Breast epithelium (tissue), 3 donors: ENCODE results near the gene KRTAP6-2.

ENCODE experiments used
- POLR2A ChIP-seq: fragments of 450-650 bp; IDR thresholded peaks from one replicate; pipeline ENCODE4 v1.6.1; 2016; ENCODE audit warnings: antibody characterized with exemption, mild to moderate bottlenecking, moderate library complexity
- POLR2AphosphoS5 ChIP-seq, 3 donors: sonication (generic); formaldehyde crosslinking; IDR thresholded peaks; one replicate each; pipeline ENCODE4 v1.6.1; 2017; ENCODE audit warnings: antibody characterized with exemption in 3 of 3
- TF ChIP-seq, protein P1 (sequence below), 3 donors: fragments of 450-650 bp; IDR thresholded peaks; one replicate each; pipeline ENCODE4 v1.5.1; 2016 to 2017; ENCODE audit warnings: antibody characterized with exemption in 3 of 3, mild to moderate bottlenecking in 3 of 3, moderate library complexity in 3 of 3

DNA sequence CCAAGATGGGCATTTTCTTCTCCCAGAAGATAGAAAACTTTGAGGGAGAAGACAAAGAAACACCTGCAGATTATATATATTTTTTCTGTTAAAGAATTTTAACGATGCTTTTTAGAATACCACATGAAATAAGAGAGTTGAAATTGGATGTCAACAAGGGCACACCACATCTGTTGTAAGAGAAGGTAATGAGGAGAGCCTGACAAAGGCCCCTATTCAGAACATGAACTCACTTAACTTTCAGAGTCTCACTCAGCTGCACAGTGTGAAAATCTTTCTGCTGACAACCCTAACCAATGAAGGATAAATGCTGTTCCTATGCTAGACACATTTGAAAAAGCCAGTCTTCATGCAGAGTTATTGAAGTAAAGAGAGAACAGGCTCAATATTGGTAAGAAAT lies 15.8 kb downstream of the KRTAP6-2 start:
- TF ChIP-seq, protein P1, sequence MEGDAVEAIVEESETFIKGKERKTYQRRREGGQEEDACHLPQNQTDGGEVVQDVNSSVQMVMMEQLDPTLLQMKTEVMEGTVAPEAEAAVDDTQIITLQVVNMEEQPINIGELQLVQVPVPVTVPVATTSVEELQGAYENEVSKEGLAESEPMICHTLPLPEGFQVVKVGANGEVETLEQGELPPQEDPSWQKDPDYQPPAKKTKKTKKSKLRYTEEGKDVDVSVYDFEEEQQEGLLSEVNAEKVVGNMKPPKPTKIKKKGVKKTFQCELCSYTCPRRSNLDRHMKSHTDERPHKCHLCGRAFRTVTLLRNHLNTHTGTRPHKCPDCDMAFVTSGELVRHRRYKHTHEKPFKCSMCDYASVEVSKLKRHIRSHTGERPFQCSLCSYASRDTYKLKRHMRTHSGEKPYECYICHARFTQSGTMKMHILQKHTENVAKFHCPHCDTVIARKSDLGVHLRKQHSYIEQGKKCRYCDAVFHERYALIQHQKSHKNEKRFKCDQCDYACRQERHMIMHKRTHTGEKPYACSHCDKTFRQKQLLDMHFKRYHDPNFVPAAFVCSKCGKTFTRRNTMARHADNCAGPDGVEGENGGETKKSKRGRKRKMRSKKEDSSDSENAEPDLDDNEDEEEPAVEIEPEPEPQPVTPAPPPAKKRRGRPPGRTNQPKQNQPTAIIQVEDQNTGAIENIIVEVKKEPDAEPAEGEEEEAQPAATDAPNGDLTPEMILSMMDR (IDR thresholded peaks at IDR 0.05): no peak
- no peak for TF ChIP-seq POLR2A
- TF ChIP-seq POLR2AphosphoS5 (IDR thresholded peaks at IDR 0.05): no peak
